GM12873 (cell line): ENCODE measurements around the gene HECTD1.

Source experiments
- CTCF ChIP-seq: IDR thresholded peaks from 2 replicates; pipeline ENCODE4 v1.5.1; 2012; ENCODE audit warnings: low read depth, mild to moderate bottlenecking, moderate library complexity, low read length, control low read depth; ENCODE audit not compliant: insufficient read depth; ENCODE audit errors: missing control alignments

HECTD1 gene

GRCh38 chr14:31109257-31109656, 98.3 kb downstream of the HECTD1 start:
- TF ChIP-seq CTCF = no peak

- no peak for TF ChIP-seq CTCF
Observed at GRCh38 chr14:31106768-31107167, 100.8 kb downstream of the HECTD1 start.

- no peak for TF ChIP-seq CTCF
Observed at GRCh38 chr14:31097081-31097480, 110.5 kb downstream of the HECTD1 start.

GRCh38 chr14:31096255-31096654, 111.3 kb downstream of the HECTD1 start:
- TF ChIP-seq CTCF = no peak

GRCh38 chr14:31092160-31092708, 115.4 kb downstream of the HECTD1 start:
- no peak for TF ChIP-seq CTCF

GRCh38 chr14:31090883-31091764, 116.5 kb downstream of the HECTD1 start:
- TF ChIP-seq CTCF = no peak

GRCh38 chr14:31085027-31085426, 122.6 kb downstream of the HECTD1 start:
- TF ChIP-seq CTCF = no peak
